Epithelial cell of esophagus (primary cell): ENCODE results near the gene LCN6.

Source experiments
- DNase-seq: peaks from one replicate; pipeline ENCODE4 v3.0.0; 2010; ENCODE audit warnings: low read depth
- H3K4me3 ChIP-seq: 2 replicates; pipeline ENCODE4 v1.5.1; 2011; ENCODE audit warnings: mild to moderate bottlenecking, low read length, control low read depth
- TF ChIP-seq, protein P1 (sequence below): IDR thresholded peaks from 2 replicates; pipeline ENCODE4 v1.5.1; 2011; ENCODE audit warnings: low read depth, mild to moderate bottlenecking, low read length, control low read depth, inconsistent platforms; ENCODE audit not compliant: insufficient read depth; ENCODE audit errors: missing control alignments

LCN6 gene

DNA sequence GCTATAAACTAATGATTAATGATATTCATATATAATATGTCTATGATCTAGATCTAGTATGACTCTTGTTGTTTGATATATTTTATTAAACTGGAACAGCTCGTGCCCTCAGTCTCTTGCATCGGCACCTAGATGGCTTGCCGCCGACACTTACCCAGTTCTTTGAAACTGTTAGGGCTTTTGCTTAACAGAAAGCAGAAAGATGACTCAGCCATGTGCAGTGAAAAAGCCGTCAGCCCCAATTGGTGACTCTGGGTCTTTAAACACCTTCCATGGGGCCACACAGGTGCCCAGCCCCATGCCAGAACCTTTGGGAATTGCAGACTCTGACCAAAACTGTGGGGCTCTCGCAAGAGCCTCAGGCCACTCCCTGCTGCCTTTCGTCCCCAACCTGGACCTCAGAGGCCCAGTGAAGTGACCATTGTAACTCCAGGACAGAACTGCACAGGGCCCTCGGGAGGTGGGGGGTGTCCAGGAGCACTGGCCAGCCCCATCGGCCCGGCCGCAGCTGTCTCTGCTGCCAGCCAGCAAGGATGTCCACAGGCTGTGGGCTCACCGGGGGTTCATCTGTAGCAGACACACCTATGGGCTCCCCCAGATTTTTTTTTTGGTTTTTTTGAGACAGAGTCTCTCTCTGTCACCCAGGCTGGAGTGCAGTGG lies 13.4 kb downstream of the LCN6 start:
- DNase-seq = no peak
- H3K4me3 ChIP-seq = no peak overlapping the region
- TF ChIP-seq, protein P1, sequence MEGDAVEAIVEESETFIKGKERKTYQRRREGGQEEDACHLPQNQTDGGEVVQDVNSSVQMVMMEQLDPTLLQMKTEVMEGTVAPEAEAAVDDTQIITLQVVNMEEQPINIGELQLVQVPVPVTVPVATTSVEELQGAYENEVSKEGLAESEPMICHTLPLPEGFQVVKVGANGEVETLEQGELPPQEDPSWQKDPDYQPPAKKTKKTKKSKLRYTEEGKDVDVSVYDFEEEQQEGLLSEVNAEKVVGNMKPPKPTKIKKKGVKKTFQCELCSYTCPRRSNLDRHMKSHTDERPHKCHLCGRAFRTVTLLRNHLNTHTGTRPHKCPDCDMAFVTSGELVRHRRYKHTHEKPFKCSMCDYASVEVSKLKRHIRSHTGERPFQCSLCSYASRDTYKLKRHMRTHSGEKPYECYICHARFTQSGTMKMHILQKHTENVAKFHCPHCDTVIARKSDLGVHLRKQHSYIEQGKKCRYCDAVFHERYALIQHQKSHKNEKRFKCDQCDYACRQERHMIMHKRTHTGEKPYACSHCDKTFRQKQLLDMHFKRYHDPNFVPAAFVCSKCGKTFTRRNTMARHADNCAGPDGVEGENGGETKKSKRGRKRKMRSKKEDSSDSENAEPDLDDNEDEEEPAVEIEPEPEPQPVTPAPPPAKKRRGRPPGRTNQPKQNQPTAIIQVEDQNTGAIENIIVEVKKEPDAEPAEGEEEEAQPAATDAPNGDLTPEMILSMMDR = no peak

DNA sequence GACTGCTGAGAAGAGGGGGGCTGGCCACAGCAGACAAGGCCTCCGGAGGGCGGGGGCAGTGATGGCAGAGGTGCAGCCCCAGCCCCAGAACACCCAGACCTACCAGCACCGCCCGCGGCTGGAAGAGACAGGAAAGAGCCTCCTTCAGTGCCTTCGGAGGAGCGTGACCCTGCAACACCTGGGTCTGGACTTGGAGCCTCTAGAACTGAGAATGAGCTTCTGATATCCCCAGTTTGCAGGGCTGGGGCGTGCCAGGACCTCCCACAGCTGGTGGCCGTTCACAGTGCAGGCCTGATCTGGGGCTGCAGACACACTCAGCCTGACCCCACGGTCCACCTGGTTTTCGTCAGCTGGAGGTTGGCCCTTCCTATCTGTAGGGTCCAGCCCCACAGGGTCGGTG lies 14.7 kb downstream of the LCN6 start:
- no peak for DNase-seq
- H3K4me3 ChIP-seq = no peak overlapping the region
- TF ChIP-seq, protein P1 = no peak

DNA sequence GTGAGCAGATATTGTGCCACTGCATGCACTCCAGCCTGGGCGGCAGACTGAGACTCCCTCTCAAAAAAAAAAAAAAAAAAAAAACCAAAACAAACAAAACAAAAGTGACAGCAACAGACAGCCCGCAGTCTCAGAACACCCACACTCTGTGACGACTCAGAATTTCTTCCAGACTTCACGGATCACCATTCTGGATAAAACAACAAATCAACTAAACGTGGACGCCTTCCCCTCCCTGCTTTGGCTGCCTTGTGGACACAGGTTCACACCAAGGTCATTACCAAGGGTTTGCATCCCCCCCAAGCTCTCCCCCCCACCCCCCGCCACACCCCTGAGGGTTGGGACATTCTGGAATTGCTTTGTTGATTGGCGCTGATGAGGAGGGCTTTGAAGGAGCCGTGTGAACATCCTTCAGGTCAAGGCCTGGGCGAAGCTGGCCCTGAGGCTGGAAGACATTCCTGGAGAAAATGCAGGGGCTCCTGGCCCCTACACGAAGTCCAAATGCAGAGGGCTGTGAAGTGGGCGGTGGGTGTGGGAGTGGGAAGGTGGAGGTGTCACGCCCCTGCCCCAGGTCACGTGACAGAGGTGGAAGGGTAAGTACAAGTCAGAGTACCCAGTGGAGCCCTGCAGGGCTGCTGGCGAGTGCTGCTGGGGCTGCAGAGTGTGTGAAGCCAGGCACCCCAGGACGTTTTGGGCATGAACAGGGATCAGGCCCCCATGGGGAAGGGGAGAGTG lies 15.7 kb downstream of the LCN6 start:
- no peak overlapping the region for H3K4me3 ChIP-seq
- no peak for DNase-seq
- TF ChIP-seq, protein P1 = no peak

DNA sequence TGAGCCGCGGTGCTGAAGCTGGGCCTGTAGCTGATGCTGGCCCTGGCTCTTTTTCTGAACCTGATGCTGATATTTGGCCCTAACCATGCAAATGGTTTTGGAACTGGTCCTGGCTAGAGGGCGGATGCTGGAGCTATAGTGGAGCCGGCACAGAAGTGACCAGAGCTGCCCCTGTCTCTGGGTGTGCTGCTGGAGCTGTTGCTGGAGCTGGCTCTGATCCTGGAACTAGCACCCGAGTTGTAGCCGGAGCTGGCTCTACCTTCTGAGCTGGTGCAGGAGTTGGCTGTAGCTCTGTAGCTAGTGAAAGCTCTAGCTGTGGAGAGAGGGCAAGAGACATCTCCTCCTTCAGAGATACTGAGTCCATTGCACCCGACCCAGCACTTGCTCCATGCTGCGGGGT lies 18.4 kb downstream of the LCN6 start:
- H3K4me3 ChIP-seq = no peak overlapping the region

DNA sequence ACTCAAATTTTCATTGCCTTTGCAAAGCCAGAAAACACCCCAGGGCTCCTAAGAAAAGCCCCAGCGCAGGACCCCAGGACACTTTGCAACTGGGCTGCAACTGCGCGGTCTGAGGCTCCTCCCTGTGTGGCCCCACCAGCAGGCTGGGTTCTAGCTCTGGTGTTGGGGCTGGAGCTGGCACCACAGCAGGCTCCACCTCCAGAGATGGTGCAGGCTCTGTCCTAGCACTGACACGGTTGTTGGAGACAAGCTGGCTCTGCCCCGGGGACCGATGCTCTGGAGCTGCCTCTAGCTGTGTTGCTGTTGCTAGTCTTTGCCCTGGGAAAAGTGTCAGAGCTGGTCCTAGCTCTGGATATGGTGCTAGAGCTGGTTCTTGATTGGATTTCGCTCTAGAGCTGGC lies 19.2 kb downstream of the LCN6 start:
- peak overlapping the region; percentile 92 for H3K4me3 ChIP-seq
- TF ChIP-seq, protein P1 = no peak
- DNase-seq = no peak

More for the DNA sequence above, 18.4 kb downstream of the LCN6 start:
- TF ChIP-seq, protein P1 = no peak
- DNase-seq = no peak

DNA sequence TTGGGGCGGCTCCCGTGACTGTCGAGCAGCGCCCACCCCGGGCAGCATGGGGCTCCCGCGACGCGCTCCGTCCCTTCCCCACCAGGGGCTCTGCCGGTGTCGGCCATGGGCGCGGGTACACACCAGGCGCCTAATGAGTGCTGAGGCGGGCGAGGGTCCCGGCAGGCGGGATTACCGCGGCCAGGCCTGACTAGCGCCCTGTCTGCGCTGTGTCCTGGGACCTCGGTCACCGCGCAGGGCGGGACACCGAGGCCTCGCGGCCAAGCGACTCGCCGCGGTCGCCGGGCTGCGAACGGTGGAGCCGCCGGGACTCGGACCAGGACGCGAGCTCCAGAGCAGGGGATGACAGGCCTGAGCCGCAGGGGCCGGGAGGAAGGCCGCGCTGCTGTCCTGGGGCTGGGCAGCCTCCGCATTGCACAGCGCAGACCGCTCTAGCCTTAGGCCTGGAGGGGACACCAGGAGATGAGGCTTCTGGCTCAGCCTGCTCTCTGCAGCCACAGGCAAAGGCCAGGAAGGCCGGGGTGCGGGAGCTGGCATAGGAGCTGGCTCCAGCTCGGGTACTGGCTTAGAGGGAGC lies 19.7 kb downstream of the LCN6 start:
- no peak for DNase-seq
- TF ChIP-seq, protein P1 = no peak
- H3K4me3 ChIP-seq = peak overlapping the region; percentile 92
